Activated T-cell treated with anti-CD3 and anti-CD28 coated beads for 24 hours (primary cell): ENCODE results near the gene TMEFF2.
"Not testable (repeated sequence)": the region's sequence is repeated elsewhere in the genome, so short reads cannot be mapped to it uniquely, and the experiment has no call there.

Experiments
- DNase-seq: peaks from one replicate; pipeline ENCODE4 v3.0.0-alpha.2; 2020; ENCODE audit warnings: low read depth

Gene TMEFF2

DNA sequence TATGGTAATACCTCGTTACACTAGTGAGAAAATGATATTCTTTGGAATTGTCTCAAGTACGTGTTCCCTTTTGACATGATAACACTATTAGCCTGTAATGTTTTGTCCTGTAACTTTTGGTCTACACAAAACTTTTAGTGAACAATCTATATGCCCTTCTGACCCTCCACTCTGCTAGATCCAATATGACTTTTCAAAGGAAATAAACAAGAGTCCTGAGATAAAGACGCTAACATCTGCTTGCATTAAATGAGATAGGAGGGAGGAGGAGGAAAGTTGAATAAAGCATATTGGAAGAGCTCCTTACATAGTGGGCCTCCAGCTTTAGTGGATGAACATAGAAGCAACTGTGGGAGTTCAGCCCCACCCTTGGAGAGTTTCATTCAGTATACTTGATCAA lies 264.5 kb downstream of the TMEFF2 start:
- no peak for DNase-seq

- no peak for DNase-seq
Observed at GRCh38 chr2:191929288-191929687, 265.4 kb downstream of the TMEFF2 start.

GRCh38 chr2:191927991-191928390 lies 266.7 kb downstream of the TMEFF2 start:
- no peak for DNase-seq

DNA sequence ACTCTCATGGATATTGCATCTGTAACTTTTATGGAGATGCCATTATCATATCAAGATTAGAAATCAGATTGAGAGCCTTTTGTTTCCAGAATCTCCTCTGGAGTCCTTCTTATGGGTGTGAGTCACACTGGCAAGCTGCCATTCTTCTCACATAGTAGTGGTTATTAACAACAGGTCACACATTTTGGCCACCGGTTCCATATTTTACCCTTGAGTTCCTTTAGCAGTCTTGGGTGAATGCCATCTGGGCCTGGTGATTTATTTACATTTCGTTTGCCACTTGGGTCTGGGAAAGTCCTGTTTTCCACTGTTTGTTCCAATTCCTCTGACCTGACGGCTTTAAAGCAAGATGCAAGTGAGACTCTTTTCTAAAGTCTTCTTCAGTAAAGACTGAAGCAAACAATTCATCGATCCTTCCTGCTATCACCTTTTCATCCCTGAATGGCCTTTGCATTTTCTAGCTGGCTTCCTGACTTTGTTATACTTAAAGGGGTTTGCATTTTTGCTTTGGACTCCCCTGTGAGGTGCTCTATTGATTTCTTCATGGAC lies 267.3 kb downstream of the TMEFF2 start:
- no peak for DNase-seq

DNA sequence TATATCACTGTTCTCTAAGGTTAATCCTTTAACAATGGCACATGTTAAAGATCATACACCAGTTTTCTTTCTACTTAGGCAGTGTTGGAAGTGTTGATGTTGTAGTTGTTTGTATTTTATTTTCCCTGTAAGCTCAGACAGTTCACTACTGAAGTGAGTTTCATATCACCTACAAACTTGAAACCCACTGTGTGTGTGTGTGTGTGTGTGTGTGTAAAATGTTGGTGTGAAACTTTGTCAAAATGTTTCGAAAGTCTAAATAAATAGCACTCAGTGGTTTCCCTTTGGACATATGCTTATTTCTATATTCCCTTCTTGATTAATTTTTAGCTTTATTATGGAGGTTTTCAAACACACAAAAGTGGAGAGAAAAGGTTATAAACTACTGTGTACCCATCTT lies 268.1 kb downstream of the TMEFF2 start:
- DNase-seq: no peak

DNA sequence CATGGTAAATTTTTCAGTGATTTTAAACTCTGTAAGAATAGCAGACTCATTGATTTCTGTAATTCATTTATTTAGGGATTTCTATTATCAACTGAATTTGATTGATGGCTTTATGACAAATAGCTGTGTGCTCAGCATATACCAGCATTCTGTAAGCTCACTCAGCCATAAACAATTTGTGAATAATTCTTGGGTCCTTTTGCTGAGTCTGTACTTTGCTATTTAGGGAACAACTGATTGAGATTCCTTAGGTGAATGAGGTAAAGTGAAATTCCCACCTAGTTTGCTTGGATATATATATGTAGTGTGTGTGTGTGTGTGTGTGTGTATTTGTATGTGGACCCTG lies 271.1 kb downstream of the TMEFF2 start:
- no peak for DNase-seq

DNA sequence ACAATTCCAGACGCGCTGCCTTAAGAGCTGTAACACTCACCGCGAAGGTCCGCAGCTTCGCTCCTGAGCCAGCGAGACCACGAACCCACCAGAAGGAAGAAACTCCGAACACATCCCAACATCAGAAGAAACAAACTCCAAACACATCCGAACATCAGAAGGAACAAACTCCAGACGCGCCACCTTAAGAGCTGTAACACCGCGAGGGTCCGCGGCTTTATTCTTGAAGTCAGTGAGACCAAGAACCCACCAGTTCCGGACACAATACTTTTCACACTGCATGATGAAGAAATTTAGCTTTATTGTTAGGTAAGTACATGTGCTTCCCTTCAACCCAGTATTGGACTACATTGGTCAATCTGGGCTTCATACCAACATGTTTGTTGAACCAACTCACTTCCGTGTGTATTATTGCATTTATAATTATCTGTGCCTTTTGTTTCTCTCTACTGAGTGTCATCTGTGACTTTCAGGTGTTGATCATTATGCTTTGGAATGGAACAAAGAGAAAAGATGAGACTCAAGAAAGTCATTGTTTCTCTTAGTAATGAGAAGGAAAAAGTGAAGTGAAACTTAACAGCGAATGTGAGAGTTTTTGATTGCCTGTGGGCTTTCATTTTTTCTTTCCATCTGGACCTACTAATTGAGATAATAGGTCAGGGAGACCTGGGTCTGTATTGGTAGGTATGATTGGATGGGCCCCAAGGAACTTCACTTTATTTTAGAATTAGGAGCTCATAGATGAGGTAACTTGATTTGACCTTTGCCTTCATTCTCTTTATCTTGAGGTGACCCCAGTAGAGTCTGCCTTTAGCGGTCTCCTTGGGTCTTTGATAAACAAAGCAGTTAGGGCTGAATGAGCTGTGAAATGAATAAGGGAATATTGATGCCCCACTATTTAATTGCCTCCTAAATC lies 271.7 kb downstream of the TMEFF2 start:
- DNase-seq: no peak

- not testable (repeated sequence) for DNase-seq
Observed at GRCh38 chr2:191921650-191922049, 273.1 kb downstream of the TMEFF2 start.

- DNase-seq: no peak
Observed at GRCh38 chr2:191920502-191920901, 274.2 kb downstream of the TMEFF2 start.

- no peak for DNase-seq
Observed at GRCh38 chr2:191917967-191918651, 276.6 kb downstream of the TMEFF2 start.

- DNase-seq: no peak
Observed at GRCh38 chr2:191917430-191917881, 277.3 kb downstream of the TMEFF2 start.

GRCh38 chr2:191916826-191917225 lies 277.9 kb downstream of the TMEFF2 start:
- DNase-seq: no peak

GRCh38 chr2:191915750-191916149 lies 279.0 kb downstream of the TMEFF2 start:
- DNase-seq: no peak

DNA sequence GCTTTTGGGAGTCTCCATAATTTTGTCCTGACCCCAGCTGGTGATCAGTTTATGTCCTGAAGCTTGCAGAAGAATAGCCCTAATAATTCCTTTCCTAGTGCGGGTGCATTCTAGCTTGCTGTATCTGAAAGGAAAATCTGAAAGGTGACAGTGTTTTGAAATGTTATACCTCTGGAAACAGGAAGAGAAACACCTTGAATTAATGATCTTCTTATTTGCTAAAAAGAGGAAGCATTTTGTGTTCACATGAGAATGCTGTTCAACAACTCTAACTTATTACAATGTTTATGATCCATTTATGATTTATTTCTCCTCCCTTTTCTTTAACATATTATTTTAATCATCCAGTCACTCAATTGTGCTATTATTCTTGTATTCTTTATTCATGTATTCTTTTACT lies 280.9 kb downstream of the TMEFF2 start:
- no peak for DNase-seq

GRCh38 chr2:191912764-191913163 lies 282.0 kb downstream of the TMEFF2 start:
- no peak for DNase-seq

GRCh38 chr2:191910518-191910917 lies 284.2 kb downstream of the TMEFF2 start:
- DNase-seq: no peak

GRCh38 chr2:191908874-191909273 lies 285.9 kb downstream of the TMEFF2 start:
- no peak for DNase-seq

GRCh38 chr2:191907545-191907944 lies 287.2 kb downstream of the TMEFF2 start:
- no peak for DNase-seq

DNA sequence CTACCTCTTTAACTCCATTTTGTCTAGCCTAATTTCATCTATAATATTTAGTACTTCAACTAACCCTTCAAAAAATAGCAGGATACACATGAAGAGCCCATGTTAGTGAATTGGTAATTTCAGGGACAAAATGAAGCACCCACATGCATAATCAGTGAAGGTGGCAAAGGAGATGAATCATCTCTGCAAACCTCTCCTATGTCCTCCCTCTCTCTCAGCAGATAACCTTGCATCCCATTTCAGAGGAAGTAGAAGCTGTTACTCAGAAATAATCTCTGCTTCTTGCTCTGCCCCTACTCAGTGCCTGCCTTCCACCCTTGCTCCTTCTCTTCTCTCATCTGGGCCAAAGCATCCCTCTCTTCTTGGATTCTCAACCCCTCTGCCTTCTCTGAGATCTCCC lies 287.6 kb downstream of the TMEFF2 start:
- DNase-seq: no peak

DNA sequence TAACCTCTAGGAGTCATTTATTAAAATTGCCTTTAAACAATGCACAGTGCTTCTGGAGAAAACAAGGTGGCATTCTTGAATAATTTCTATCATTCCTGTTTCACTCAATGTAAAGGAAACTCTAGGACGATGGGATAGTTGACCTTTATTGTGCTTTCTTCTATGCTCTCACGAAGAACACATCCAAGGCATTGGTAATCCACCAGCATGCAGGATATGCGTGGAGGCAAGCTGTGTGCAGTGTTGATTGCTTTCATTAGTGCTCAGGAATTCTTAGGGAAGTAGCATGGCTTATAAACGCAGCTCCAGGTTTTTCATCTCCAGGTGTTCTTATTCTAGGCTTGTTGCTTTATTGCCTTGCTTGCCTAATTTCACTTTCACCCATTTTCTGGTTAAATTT lies 289.4 kb downstream of the TMEFF2 start:
- no peak for DNase-seq

DNA sequence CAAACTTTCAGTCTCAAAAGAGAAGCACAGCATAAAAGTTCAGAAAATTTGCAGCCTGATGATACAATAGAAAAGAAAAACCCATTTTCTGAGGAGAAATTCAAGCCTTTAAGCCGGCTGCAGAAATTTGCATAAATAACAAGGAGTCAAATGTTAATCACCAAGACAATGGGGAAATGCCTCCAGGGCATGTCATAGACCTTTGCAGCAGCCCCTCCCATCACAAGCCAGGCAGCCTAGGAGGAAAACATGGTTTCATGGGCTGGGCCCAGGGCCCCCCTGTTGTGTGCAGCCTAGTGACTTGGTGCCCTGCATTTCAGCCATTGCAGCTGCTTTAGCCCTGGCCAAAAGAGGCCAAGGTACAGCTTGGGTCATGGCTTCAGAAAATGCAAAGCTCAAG lies 293.7 kb downstream of the TMEFF2 start:
- no peak for DNase-seq

DNA sequence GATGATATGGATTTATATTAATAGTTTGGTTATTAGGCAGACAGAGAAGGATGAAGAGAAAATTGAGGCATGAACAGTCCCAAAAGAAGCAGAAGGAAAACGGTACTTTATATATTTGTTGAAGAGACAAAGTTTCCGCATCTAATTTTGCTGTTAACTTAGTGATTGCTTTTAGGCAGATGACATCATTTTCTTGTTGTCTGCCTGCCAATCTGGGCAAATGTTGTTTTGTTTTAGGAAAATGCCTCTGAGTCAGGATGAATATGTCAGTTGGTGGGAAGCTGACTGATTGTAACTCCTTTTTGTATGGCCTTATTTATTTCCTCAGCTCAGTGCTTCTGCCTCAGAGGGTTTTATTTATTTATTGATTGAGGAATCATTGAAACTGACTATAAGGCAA lies 295.3 kb downstream of the TMEFF2 start:
- no peak for DNase-seq
